ENCODE measurements around the gene SNX8. TPM values are rescaled to one million over a fixed set of nuclear protein-coding genes. Genes with fewer than 3 reads are reported as not detected.

Gene SNX8
- total RNA-seq, 6 donors from 2014 or later, result 16.0 to 74.3 (median 41.2) TPM

GRCh38 chr7:2233926-2234325 is 80.3 kb downstream of the SNX8 start:
- peaks cover 0 to 40% (median 23%) of the 10 kb centered on the region in 4 donors for H3K36me3 ChIP-seq
- TF ChIP-seq POLR2AphosphoS5 (IDR thresholded peaks at IDR 0.05) (no peak), CTCF (IDR thresholded peaks at IDR 0.05) (no peak), EP300 (IDR thresholded peaks at IDR 0.05) (no peak), POLR2A (IDR thresholded peaks at IDR 0.05) (no peak)

GRCh38 chr7:2232766-2233520 is 81.3 kb downstream of the SNX8 start, which contains the start of gene MAD1L1:
Gene MAD1L1, minus strand, starts transcription at chr7:2232945. Its CDS starts 2,812 bp downstream, at chr7:2230133.
- ATAC-seq (ENCODE audit: low FRiP score in 2 of 2) (peak; percentile 84 to 96), DNase-seq (peak; percentile 86 to 98)
- TF ChIP-seq POLR2A (IDR thresholded peaks at IDR 0.05), result peak in 2 of 4 donors; percentile 16 to 65
- peak in 1 of 6 experiments; percentile 13 for TF ChIP-seq CTCF (IDR thresholded peaks at IDR 0.05)
- TF ChIP-seq POLR2AphosphoS5 (IDR thresholded peaks at IDR 0.05), result peak; percentile 4 to 41
- TF ChIP-seq EP300 (IDR thresholded peaks at IDR 0.05), result no peak
- Histone ChIP-seq H3K36me3 (peaks cover 0 to 34% (median 17%) of the 10 kb centered on the region in 4 donors), H3K27me3 (no peaks in the 10 kb centered on the region), H3K4me1 (peaks cover 20 to 35% (median 28%) of the 10 kb centered on the region in 4 donors), H3K9me3 (no peaks in the 10 kb centered on the region), H3K4me3 (peak within 1 kb of the TSS; percentile 57 to 98 (median 94)), H3K27ac (peak within 1 kb of the TSS; percentile 75 to 88 (median 82))
- WGBS, 2 donors, result 0 to 1% methylated on average over 17 to 45 of the region's 63 CpGs

More at GRCh38 chr7:2233926-2234325, 80.3 kb downstream of the SNX8 start:
- WGBS, 2 donors, result 79 to 86% methylated on average over 3 of the region's 3 CpGs
- H3K4me3 ChIP-seq, result no peak overlapping the region
- DNase-seq (no peak), ATAC-seq (ENCODE audit: low FRiP score in 2 of 2) (no peak)
- H3K27ac ChIP-seq, result no peak overlapping the region
- H3K27me3 ChIP-seq, result no peaks in the 10 kb centered on the region
- peaks cover 20 to 39% (median 29%) of the 10 kb centered on the region in 4 donors for H3K4me1 ChIP-seq
- H3K9me3 ChIP-seq, result no peaks in the 10 kb centered on the region

- ATAC-seq (ENCODE audit: low FRiP score in 2 of 2), result peak; percentile 35 to 67
- Histone ChIP-seq H3K4me1 (peaks cover 20 to 29% (median 25%) of the 10 kb centered on the region in 4 donors), H3K27ac (peak overlapping the region; percentile 75 to 88 (median 82)), H3K9me3 (no peaks in the 10 kb centered on the region), H3K4me3 (peak overlapping the region; percentile 57 to 98 (median 94)), H3K27me3 (no peaks in the 10 kb centered on the region), H3K36me3 (peaks cover 0 to 29% (median 19%) of the 10 kb centered on the region in 4 donors)
- peak in 1 of 2 donors; percentile 89 for DNase-seq
- WGBS, 2 donors, result 4 to 9% methylated on average over 5 to 11 of the region's 46 CpGs
- TF ChIP-seq EP300 (IDR thresholded peaks at IDR 0.05) (no peak), CTCF (IDR thresholded peaks at IDR 0.05) (peak in 1 of 6 experiments; percentile 28)
Measured at GRCh38 chr7:2231992-2232765, 82.1 kb downstream of the SNX8 start.

- Histone ChIP-seq H3K27ac (no peak overlapping the region), H3K4me1 (peaks cover 20 to 33% (median 26%) of the 10 kb centered on the region in 4 donors), H3K9me3 (no peaks in the 10 kb centered on the region), H3K27me3 (no peaks in the 10 kb centered on the region), H3K36me3 (peaks cover 0 to 38% (median 24%) of the 10 kb centered on the region in 4 donors), H3K4me3 (no peak overlapping the region)
- no peak for ATAC-seq (ENCODE audit: low FRiP score in 2 of 2)
- TF ChIP-seq CTCF (IDR thresholded peaks at IDR 0.05), result no peak
- TF ChIP-seq EP300 (IDR thresholded peaks at IDR 0.05), result no peak
- TF ChIP-seq POLR2A (IDR thresholded peaks at IDR 0.05), result no peak
- TF ChIP-seq POLR2AphosphoS5 (IDR thresholded peaks at IDR 0.05), result no peak
- DNase-seq, result no peak
- WGBS, 2 donors, result 94 to 95% methylated on average over 9 of the region's 9 CpGs
Measured at GRCh38 chr7:2230882-2231281, 83.4 kb downstream of the SNX8 start.
